Central memory CD4-positive, alpha-beta T cell (primary cell): ENCODE data around the gene FNIP2.
"Not testable (repeated sequence)": the region's sequence is repeated elsewhere in the genome, so short reads cannot be mapped to it uniquely, and the experiment has no call there.

Experiments
- DNase-seq: peaks from one replicate; pipeline ENCODE4 v3.0.0; 2022

The FNIP2 gene

DNA sequence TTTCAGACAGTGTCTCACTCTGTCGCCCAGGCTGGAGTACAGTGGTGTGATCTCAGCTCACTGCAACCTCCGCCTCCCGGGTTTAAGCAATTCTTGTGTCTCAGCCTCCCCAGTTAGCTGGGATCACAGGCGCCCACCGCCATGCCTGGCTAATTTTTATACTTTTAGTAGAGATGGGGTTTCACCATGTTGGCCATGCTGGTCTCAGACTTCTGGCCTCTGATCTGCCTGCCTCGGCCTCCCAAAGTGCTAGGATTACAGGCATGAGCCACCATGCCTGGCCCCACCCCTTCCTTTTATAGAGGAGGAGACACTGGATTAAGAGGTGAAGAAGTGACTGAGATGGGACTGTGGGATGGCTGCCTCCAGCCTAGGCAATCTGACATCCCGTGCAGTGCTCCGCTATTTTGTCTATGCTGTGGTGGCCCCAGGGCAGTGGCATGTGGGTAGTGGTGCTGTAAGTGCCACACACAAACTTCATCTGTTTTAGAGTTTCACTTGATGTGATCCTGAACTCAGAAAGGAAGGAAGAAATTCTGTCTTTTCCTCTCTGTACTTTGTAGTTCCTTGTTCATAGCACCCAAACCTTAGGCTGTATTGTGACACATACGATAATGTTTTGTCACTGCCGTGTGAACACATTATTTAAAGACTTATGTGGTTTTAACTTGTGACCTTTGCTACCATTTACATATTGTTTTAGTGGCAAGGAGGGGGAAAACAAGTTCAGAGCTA is 48.9 kb downstream of the FNIP2 start:
- DNase-seq, result no peak

DNA sequence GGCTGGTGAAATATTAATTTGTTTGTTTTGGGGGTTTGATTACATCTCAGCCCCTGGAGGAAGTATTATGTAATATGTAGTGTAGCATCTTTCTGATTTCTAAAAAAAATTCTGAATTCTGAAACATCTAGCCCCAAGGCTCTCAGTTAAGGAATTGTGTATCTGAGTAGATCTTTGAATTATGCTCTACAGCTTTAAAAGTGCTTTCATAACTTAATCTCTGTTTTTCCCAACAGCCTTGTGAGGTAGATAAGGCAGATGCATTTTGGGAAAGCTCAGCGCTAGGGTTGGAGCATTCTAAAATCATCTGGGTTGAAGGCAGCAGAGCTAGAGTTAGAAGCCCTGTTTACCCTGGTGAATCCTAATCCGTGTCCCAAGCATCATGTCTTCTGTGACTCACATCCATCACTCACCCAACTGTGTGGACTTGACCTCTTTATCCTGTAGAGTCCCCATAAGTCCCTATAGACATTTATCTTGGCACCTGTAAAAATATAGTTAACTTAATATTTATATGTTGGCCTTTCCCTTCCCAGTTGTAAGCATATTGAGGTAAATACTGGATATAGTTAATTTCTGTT is 49.8 kb downstream of the FNIP2 start:
- DNase-seq, result no peak

DNA sequence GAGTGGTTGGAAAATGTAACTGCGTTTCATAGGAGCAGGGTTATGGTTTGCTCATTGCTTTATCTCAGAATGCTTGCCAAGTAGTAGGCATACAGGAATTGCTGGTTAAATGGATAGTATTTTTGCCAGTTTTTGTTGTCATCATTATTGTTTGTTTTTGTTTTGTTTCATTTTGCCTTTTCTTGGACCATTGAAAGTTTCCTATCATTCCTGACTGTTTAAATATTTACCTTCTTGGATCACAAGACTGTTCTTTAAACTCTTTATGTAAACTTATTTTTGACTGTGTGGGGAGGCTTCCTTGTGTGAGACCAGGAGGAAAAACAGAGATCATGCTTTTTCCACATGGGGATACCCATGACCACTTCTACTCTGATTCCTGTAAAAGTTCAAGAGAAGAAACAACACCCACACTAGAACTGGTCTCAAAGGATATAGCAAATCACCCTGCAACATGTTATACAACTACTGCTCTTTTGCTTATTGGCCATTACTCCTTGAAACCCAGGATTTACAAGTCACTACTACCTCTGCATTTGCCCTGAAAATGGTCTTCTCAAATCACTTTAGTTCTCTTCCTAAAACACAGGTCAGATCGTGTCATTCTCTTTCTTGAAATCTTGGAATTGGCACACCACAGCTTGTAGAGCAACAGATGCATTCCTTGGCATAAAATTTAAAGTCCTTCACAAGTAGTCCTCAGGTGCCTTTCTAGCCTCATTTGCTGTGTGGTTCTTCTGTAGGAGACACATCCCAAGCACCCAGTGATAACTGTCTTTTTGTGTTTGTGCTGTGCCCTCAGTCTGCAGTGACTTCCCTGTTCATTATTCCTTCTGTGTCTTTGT is 51.3 kb downstream of the FNIP2 start:
- no peak for DNase-seq

DNA sequence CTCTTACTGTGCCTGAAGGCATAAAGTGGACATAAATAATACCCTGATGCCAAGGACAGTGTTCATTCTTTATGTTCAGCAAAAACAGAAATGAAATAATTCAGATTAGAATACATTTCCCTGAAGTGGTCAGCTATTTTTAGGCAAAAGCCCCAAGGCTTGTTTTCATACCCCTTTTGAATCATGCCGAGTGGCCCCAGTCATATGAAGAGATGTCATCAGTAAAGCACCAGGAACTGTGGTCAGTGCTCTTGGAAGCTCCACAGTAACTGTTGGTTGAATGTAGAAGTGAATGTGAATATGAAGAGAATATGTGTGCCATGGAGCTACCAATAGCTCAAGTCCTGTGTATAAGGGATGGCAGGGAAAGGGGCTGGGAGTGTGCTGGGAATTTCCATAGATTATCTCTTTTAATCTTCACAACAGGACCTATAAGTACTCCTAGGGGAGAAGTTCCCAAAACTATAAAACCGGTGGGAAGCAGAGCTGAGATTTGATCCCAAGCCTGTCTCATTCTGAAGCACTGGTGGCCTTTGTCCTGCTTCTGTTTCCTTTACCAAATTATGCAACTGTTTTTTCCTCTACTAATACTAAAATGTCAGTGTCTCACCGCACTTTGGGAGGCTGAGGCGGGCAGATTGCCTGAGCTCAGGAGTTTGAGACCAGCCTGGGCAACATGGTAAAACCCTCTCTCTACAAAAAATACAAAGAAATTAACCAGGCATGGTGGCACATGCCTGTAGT is 52.6 kb downstream of the FNIP2 start:
- no peak for DNase-seq

DNA sequence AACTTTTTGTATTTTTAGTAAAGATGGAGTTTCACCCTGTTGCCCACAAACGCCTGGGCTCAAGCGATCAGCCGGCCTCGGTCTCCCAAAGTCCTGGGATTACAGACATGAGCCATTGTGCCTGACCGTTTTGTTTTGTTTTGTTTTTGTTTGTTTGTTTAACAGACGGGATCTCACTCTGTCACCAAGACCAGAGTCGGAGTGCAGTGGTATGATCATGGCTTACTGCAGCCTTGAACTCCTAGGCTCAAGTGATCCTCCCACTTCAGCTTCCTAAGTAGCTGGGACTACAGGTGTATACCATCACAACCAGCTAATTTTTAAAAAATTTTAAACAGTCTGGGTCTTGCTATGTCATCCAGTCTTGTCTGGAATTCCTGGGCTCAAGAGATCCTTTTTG is 53.5 kb downstream of the FNIP2 start:
- no peak for DNase-seq

DNA sequence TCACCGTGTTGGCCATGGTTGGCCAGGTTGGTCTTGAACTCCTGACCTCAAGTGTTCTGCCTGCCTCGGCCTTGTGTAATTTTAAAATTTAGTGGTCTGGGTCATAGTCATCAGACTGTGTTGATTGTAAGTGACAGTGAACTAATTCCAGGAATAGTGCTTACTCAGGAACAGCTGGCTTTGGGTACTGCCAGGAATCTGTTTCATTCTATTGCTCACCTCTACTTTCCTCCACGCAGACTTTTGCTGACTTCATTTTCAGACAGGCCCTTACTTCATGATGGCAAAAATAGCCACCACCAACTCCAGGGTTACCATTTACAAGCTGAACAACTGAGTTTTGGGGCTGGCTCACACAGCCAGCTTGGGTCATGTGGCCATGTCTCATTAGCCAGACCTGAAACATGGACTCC is 54.6 kb downstream of the FNIP2 start:
- no peak for DNase-seq

DNA sequence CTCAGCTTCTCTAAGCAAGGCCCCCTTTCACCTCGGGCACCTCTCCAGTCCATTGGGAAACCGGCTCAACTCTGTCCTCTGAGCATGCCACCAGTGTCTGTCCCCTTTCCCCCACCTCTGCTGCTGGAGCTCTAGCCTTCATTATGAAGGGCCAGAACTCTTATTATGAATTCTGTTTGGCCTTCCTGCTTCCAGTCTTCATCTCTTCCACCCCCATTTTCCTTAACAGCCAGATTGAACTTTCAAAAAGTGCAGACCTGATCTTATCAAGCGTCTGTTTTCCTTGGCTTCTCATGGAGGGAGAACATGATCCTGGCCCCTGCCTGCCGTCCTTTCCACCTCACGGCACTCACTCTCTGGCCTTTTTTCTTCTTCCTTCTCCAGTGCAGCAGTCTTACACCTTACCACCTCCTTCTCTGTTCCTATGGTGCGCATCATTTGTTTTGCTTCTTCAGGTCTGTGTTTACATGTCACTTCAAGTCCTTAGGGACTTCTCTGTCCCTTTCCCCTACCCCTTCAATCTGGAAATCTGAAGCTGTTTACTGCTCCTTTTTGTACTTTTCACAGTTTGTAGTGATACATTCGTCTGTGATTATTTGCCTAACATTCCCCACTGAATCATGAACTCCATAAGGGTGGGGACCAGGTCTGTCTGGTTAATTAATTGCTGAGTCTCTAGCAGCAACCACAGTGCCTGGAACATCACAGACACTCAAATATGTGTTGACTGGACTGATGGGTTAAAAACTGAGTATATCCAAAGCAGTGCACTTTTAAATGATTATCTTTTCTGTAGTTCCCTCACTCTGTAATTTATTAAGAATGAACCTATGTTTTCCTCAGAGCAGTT is 55.8 kb downstream of the FNIP2 start:
- no peak for DNase-seq

DNA sequence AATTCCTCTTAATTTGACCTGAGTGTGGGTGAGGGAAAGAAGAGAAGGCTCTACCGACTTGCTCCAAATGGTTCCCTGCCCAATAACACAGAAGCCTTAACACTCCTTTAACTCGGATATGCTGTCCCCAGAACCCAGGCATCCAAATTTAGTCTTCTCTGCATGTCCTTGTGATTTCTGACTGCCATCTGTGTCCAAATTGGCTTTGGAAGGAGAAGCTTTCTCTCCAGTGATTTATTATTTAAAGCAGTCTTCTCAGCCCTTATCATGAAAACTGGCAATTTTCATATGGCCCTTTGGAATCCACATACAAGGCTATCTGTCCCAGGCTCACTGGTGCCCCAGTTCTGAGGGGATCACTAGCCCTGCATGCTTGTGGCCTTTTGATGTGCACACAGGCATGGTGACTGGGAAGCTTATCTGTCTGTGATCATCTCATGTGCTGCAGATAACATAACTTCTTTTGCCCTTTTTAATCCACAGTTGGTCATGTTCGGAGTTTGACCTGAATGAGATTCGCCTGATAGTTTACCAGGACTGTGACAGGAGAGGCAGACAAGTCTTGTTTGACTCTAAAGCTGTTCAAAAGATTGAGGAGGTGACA is 56.7 kb downstream of the FNIP2 start:
- no peak for DNase-seq

DNA sequence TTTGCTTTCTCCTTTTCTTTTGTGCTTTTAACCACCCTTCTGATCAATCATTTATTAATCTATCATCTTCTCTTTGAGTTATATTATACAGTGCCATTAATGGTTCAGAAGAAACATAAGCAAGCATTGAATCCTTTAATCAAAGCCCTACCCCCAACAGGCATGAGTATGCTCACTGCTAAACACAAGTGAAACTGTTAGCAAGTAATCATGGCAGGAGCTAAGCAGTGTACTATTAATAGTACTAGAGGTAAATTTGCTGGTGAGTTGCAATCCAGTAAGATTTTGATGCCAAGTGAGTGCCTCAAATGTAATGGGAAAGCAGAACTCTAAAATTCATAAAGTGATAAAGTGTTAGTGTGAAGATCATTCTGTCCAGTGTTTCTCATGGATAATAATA is 57.2 kb downstream of the FNIP2 start:
- DNase-seq, result no peak

DNA sequence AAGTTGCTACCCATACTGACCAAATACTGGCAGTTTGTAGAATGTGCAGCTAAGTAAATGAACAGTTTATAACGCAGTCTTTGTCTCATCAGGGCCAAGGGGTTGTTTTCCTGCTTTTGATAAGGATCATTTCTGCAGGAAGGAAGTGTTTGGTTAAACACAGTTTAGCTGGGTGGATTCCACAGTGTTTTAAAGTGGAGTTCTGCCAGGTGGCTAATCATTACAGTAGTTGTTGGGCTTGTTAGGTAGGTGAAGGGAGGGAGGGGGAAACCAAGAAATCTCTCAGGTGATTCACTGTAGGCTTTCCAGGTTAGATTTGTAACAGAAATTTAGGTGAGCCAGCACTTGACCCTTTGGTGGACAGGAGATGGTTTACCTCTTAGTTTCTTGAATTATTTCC is 58.1 kb downstream of the FNIP2 start:
- peak; percentile 10 for DNase-seq

DNA sequence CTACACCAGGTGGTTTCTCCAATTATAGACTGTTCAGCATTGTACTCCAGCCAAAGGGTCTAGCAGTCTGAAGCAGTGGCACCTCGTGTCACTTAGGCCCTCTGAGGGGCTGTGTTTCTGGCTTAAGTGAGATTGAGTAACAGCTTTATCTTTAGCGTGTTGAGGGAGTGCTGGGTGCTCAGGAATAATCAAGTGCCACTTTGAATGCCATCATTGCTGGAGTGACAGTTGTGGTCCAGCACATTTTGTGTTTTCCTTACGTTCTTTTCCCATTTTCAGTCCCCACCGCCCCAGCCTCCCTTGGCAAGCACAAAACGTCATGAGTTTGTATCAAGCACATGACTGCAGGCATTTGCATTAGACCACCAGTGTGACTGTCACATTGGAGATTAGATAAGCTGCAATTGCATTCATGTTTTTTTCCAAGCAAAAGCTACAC is 58.7 kb downstream of the FNIP2 start:
- DNase-seq, result no peak

DNA sequence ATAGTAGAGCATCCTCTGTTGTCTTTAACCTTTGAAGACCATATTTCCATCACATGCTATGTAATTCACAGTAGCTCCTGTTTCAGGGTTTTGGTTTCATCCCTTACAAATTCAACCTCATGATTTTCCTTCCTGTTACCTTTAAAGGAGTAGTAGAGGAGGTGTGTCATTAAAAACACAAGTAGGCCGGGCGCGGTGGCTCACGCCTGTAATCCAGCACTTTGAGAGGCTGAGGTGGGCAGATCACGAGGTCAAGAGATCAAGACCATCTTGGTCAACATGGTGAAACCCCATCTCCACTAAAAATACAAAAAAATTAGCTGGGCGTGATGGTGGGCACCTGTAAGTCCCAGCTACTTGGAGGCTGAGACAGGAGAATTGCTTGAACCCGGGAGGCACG is 59.3 kb downstream of the FNIP2 start:
- not testable (repeated sequence) for DNase-seq

DNA sequence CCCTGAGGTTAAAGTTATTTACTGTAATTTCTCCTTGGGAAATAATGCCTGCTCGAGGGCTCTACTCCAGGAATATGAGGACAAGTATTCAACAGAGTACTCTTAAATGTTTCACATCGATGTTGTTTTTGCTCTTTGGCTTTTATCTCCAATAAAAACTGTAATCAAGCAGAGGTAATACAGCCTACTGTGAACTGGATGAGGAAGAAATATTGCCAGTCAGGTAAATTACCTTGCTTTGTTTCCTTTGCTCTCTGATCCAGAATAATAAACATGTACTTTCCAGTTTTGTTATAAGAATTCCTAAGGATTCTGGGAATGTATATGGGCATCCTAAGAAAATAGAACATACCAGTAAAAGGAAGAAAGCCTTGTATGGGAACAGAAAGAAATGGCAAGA is 60.4 kb downstream of the FNIP2 start:
- no peak for DNase-seq

DNA sequence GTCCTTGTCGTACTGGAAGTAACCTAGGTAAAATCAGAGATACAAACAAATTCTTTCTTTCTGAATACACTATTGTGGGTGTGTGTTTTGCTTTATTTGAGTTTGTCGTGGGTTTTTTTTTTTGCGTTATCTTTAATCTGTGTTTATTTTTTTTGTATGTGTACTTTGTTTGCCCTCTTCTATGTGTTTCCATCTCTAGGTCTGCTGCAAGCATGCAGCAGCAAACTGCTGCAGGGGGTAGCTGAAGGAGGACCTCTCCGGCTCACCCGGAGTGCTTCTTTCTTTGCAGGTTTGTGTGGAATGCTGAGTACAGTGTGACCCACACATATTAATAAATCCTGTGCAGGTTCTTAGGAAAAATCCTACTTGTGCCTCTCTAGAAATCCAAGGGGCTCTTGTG is 64.8 kb downstream of the FNIP2 start:
- no peak for DNase-seq

DNA sequence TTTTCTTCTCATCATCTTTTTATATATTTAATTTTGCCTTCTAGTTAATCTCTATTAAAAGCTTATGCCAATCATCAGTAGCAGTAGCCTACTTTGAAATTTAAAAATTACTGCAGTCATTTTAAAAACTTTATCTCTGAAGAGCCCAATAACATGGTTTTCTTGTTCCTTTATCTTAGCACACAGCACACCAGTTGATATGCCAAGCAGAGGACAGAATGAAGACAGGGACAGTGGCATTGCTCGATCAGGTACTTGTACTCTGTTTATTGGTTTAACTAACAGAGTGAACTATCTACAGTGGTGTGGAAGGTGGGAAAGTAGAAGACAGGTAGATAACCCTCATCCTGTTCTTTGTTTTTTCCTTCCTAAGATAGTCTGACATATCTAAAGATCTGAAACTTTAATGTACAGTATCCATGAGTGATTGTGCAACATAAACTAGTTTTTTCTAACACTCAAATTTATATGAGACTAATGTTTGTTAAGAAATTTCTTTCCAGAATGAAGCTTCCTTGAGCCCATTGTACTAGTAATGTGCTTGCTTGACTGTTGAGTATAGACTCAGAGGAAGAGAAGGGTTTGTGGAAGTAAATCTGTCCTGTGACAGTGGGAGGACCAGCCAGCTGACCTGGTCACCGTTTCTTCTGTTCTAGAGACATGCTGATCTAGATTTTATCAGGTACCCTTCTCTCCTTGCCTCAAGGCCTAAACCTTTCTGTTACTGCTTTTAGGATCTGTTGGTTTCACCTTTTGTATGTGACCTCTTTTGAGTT is 66.6 kb downstream of the FNIP2 start:
- DNase-seq, result no peak

DNA sequence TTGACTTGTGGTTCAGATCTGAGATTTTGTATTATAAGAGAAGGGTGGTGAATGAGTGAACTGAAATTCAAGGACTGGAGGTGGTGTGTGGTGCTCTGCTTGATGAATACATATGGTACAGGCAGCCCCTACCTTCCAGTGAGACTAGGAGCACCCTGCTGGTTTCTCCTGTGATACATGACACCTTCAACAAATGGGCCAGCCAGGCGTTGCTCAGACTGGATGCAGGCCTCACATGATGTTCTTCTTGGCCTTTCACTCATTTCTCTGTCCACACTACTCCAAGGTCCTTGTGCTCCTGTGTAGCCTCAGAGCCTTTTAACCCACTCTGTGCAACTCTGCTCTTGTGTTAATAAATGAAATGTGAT is 67.2 kb downstream of the FNIP2 start:
- DNase-seq, result no peak

DNA sequence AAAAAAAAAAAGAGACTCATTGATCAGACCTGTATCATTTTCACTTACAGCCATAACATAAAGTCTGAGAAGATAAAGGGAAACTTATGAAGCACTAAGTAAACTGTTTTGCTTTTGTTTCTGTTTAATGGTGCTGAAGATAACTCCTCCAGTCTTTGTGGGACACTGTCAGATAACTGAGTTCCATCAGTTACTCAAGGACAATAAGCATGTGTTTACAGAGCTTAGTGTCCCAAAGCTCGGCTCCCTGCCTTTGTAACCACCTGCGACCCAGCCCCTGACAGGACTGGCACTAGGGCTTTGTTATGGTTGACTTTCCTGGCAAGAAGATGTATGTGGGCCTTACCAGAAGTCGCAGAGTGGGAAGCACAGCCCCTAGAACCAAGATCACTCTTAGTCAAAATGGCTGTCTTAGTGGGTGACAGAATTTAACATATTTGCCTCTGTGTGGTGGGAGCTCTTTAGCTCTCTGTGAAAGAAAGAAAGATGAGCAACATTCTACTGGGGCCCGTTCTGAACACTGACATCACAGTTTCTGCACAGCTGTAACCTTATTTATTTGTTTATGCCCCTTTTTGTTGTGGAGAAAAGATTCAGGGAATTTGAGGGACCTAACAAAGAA is 68.1 kb downstream of the FNIP2 start:
- no peak for DNase-seq

DNA sequence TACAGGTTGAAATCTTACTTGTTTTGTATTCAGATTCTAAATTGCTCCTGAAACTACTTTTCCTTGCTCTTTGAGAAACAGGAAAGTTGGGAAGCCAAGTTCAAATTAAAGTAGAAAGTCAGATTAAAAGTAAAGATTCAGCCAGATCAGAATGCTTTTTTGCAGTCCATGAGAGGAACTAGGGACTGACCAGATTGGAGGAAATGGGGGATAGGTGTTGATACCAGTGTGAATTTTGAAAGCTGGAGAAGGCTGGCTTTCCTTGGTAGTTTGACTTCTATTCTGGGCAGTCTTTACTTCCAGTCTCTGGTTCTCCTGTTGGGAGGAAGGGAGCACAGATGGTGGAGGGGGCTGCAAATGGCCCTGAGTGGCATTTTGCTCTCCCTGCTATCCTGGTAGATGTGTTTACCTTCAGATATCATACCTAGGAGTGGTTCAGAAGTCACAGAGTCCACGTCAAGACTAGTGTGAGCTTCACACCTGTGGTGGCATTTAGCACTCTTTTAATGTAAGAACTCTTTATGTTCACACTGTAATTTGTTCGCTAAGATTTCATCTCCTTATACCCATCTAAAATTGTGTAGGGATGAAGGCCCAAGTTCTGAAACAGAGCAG is 68.8 kb downstream of the FNIP2 start:
- no peak for DNase-seq

DNA sequence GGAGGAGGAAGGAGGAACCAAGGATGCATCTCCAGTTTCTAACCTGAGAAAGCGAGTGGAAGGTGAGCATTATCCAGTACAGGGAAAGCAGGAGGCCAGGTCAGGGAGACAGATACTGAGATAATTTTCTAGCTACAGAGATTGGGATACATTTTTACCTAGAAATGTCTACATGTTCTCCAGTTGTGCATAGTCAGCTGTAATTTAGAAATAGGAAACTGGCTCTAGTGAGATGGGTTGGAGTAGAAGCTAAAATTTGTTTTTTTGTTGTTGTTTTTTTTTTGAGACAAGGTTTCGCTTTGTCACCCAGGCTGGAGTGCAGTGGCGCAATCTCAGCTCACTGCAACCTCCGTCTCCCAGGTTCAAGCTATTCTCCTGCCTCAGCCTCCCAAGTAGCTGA is 71.3 kb downstream of the FNIP2 start:
- no peak for DNase-seq

DNA sequence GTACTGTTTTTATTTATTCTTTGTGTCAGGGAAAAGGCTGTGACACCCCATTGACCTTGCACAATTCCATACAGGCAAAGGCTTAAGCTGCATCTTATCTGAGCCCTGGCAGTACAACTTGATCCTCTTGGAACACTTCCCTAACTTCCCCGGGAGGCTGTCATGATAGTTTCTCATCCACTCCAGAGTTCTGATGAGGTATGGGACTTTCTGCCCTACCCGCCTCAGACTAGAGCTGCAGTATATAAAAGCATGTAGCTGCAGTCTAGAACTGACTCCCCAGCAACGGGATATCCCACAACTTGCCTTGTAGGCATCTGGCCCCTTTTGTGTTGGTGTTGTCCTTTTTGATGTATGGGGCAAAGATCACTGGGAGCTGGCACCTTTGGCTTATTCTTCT is 72.7 kb downstream of the FNIP2 start:
- no peak for DNase-seq
